ENCODE measurements around the gene SMG9.

The SMG9 gene

GRCh38 chr19:43755256-43755801 is 567 bp upstream of the SMG9 start:
- no peak for DNase-seq (ENCODE audit: low read depth)

GRCh38 chr19:43754253-43754502 is 584 bp downstream of the SMG9 start:
- peak; percentile 13 for DNase-seq (ENCODE audit: low read depth)

DNA sequence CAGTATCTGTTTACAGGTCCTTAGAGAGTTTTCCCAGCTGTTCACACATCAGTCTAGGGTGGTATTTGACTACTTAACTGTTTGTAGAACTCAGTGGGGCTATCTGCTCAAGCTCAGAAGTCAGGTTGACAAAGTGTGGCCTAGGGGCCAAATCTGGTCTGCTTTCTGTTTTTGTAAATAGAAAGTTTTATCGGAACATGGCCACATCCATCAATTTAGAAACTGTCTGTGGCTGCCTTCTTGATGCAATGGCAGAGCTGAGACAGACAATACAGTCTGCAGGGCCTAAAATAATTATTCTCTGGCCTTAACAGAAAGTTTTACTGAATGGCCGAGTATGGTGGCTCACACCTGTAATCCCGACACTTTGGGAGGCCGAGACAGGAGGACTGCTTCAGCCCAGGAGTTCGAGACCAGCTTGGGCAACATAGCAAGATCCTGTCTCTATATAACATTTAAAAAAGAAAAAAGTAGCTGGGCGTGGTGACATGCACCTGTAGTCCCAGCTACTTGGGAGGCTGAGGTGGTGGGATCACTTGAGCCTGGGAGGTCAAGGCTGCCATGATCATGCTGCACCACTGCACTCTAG is 2.4 kb downstream of the SMG9 start:
- no peak for DNase-seq (ENCODE audit: low read depth)

GRCh38 chr19:43751466-43752220 is 3.1 kb downstream of the SMG9 start:
- peak; percentile 23 for DNase-seq (ENCODE audit: low read depth)

GRCh38 chr19:43749898-43750297 is 4.9 kb downstream of the SMG9 start:
- DNase-seq (ENCODE audit: low read depth) = no peak

- DNase-seq (ENCODE audit: low read depth) = no peak
Measured at GRCh38 chr19:43749152-43749551, 5.6 kb downstream of the SMG9 start.

- DNase-seq (ENCODE audit: low read depth) = no peak
Measured at GRCh38 chr19:43748685-43749084, 6.1 kb downstream of the SMG9 start.

DNA sequence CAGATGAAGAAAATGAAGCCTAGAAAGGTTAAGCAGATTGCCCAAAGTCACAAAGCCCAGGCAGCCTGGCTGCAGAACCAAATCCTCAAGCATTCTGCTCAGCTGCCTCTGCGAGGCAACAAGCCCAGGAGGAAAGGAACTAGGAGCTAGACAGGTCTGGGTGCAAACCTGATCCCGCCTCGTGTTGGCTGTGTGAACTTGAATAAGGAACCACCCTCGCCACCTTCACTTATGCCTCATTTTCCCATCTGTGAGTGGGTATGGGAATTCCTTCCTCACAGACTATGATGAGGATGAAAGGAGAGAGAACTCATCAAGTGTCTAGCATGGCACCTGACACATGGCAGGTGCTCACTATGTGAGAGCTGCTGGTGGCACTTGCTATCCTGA is 6.6 kb downstream of the SMG9 start:
- DNase-seq (ENCODE audit: low read depth) = no peak

- no peak for DNase-seq (ENCODE audit: low read depth)
Measured at GRCh38 chr19:43747557-43748204, 7.1 kb downstream of the SMG9 start.

DNA sequence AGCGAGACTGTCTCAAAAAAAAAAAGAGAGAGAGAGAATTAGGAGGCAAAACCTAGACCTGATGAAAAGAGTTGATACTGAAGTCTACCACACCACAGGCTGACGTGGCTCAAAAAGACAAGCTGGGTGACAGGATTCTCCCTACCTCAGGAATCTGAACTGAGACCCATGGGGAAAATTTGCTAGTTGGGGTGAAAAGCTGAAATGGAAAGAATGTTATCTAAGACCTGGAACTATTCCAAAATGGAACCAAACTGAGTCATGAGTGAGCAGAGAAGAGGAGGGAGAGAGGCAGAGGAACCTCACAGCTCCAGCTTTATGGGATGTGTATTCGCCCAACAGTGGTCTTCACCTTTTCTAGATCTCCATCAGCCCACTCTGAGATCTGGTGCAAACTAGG is 11.7 kb downstream of the SMG9 start:
- DNase-seq (ENCODE audit: low read depth) = peak; percentile 75

GRCh38 chr19:43741075-43741825 is 13.5 kb downstream of the SMG9 start:
- DNase-seq (ENCODE audit: low read depth) = no peak

GRCh38 chr19:43739439-43740235 is 15.1 kb downstream of the SMG9 start:
- no peak for DNase-seq (ENCODE audit: low read depth)

- no peak for DNase-seq (ENCODE audit: low read depth)
Measured at GRCh38 chr19:43738780-43739211, 16.0 kb downstream of the SMG9 start.

GRCh38 chr19:43735957-43736356 is 18.8 kb downstream of the SMG9 start:
- DNase-seq (ENCODE audit: low read depth) = no peak

DNA sequence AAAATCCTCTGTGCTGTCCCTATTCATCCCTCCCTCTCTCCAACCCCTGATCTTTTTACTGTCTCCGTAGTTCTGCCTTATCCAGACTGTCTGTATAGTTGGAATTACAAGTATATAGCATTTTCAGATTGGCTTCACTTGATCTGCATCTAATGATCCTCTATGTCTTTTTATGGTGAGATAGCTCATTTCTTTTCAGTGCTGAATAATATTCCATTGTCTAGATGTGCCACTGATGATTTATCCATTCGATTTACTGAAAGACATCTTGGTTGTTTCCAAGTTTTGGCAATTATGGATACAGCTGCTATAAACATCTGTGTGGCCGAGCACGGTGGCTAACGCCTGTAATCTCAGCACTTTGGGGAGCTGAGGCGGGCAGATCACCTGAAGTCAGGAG is 19.7 kb downstream of the SMG9 start:
- DNase-seq (ENCODE audit: low read depth) = no peak

- no peak for DNase-seq (ENCODE audit: low read depth)
Measured at GRCh38 chr19:43731846-43732245, 22.9 kb downstream of the SMG9 start.

- DNase-seq (ENCODE audit: low read depth) = no peak
Measured at GRCh38 chr19:43731346-43731745, 23.4 kb downstream of the SMG9 start.

DNA sequence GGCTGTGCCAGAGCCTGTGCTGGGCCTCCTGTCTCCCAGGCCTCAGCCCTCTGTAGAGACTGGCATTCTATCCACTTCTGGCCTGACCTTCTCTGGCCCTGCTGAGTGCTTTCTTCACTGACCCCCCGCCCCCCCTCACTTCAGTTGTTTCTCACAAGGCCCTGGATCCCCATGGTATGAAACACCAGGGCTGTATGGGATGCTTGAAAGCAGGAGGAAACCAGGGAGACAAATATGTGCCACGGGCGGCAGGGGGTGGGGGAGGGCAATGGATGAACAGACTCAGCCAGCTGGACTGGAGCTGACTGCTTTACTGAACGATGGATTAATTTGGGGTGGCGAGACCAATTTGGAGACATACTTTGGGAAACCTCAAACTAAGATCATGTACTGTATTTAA is 24.8 kb downstream of the SMG9 start:
- no peak for DNase-seq (ENCODE audit: low read depth)

GRCh38 chr19:43727593-43727853 is 27.2 kb downstream of the SMG9 start:
- DNase-seq (ENCODE audit: low read depth) = no peak

DNA sequence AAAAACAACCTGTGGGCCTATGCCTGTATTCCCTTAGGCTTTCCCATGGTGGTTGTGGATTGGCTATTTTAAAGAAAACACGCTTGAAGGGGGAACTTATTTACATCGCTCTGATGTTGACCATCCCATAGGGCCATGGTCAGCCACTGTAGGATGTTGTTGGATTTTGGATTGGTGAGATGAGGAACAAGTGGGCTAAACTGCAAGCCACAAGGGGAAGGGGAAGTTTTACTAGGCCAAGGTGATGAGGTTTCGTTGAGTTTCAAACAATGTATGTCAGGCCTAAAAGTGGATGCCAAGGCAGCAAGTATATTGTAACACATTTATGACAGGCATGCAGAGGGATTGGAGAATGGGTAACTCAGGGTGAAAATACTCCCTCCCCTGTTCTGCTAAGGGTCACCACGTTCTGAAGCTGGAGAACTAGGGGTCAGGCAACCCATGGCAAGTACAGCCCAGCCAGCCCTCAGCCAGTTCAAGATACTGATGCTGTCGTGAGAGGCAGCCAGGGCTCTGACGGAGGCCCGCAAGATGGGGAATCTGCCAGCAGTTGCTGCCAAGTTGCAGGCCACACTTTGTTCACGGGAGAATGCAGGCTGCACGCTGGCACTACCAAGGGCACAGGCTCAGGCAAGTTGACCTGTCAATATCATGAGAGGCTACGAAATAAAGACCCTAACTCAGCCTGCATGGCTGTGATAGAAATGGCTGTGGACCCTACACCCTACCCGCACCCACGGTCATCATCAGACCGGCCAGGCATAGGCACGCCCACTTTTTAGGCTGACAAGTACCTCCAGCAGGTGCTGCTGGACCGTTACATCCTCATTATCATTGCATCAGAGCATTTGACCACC is 27.8 kb downstream of the SMG9 start:
- DNase-seq (ENCODE audit: low read depth) = no peak

DNA sequence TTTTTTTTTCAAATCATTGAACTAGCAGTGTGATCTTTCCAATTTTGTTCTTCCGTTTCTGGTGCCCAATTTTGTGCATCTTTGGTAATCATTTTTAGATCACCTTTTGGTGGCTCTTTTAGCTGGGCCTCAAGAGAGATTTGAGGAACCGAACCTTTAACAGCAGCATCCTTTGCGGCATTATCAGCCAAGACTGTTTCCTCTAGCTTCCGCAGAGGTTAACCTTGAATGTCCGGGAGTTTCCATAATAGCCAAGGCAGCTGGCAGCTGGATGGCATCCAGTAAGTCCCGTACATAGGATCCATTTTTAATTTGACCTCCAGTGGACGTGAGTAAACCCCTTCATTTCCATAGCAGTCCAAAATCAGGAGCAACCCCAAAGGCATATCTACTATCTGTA is 29.3 kb downstream of the SMG9 start:
- DNase-seq (ENCODE audit: low read depth) = no peak
